Measurements from ENCODE around the gene RAB24.
A peak's percentile ranks its signal among the peaks of the same experiment; 100 is the strongest.

The RAB24 gene

DNA sequence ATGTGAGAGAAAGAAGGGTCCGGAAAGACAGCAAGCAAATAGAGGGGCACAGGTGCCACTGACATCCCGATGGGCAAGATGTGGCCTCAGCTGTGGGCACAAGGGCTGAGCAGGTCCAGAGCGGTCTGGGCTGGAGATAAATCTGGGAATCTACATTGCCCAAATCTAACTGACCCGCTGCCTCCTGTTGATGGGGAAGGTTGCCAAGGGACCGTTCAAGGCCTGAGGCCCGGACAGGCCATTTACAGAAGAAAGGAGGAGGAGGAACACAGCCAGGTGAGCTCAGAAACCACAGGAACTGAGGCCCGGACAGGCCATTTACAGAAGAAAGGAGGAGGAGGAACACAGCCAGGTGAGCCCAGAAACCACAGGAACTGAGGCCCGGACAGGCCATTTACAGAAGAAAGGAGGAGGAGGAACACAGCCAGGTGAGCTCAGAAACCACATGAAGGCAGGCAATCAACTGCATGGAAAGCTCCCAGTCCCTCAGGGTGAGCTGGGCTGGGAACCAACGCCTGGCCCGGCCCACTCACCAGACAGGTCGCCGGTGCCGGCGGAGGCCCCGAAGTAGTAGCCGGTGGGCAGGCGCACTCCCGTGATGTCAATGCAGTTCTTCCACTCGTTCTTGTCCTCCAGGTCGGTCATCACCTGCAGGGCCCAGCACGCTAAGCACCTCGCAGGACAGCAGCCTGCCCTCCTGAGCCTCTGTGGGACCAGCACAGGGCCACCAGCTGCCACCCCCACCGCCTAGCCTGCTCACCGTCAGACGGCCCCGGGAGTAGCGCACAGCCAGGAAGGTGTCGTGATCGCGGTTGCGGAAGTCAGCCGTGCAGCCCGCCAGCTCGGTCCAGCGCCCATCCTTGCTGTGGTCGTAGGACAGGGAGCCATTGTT, 33.3 kb upstream of the RAB24 start (continued):
- TF ChIP-seq ZNF70 (CRISPR knock-in tag; IDR thresholded peaks at IDR 0.05), result no peak

DNA sequence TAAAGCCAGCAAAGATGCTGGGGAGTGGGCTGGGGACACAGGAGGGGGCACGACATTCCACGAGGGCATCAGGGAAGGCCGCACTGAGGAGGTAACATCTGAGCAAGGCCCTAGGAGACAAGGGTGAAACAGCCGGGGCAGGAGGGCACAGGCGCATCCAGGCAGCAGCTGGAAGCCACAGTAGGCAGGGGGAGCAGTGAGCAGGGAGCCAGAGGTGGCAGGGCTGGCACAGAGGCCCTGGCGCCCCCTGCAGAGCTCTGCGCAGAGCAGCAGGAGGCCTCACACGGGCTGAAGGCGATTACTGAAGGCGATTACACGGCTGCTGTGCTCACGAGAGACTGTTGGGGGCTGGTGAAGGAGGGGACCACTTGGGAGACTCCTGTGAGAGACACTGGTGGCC, 32.6 kb upstream of the RAB24 start:
- ATAC-seq, result peak; percentile 90
- TF ChIP-seq ZNF8 (CRISPR knock-in tag; IDR thresholded peaks at IDR 0.05), result no peak
- TF ChIP-seq, protein P1, sequence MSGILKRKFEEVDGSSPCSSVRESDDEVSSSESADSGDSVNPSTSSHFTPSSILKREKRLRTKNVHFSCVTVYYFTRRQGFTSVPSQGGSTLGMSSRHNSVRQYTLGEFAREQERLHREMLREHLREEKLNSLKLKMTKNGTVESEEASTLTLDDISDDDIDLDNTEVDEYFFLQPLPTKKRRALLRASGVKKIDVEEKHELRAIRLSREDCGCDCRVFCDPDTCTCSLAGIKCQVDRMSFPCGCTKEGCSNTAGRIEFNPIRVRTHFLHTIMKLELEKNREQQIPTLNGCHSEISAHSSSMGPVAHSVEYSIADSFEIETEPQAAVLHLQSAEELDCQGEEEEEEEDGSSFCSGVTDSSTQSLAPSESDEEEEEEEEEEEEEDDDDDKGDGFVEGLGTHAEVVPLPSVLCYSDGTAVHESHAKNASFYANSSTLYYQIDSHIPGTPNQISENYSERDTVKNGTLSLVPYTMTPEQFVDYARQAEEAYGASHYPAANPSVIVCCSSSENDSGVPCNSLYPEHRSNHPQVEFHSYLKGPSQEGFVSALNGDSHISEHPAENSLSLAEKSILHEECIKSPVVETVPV (CRISPR knock-in tag; IDR thresholded peaks at IDR 0.05), result no peak
- TF ChIP-seq CSDC2 (CRISPR knock-in tag; IDR thresholded peaks at IDR 0.05), result no peak
- no peak for TF ChIP-seq ZNF565 (CRISPR knock-in tag; conservative IDR thresholded peaks at IDR 0.05; ENCODE audit: low read depth)
- no peak for TF ChIP-seq ISL1 (CRISPR knock-in tag; IDR thresholded peaks at IDR 0.05)
- TF ChIP-seq SNAI2 (CRISPR knock-in tag; IDR thresholded peaks at IDR 0.05), result no peak
- no peak for TF ChIP-seq GLIS3 (CRISPR knock-in tag; IDR thresholded peaks at IDR 0.05)
- TF ChIP-seq ESRRG (CRISPR knock-in tag; IDR thresholded peaks at IDR 0.05), result no peak
- TF ChIP-seq PPARA (CRISPR knock-in tag; IDR thresholded peaks at IDR 0.05; ENCODE audit: borderline replicate concordance), result no peak

DNA sequence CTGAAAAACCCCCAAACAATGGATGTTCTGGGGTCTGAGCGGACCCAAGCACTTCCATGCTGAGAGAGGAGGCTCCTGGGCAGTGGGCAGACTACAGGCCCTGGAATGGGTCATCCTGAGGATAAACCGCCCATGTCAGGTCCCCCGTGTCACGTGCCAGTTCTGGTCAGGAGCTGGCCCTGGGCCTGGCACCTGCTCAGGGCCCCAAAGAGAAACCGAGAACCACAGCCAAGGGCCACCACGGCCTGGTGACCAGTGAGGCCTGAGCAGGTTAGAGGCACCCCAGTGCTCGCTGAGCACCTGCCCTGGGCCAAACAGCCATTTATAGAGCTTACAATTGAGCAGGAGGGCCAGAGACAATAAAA, 32.2 kb upstream of the RAB24 start:
- no peak for TF ChIP-seq ARNTL (CRISPR knock-in tag; IDR thresholded peaks at IDR 0.05; ENCODE audit: borderline replicate concordance, low read depth)
- no peak for TF ChIP-seq ZC3H10 (CRISPR knock-in tag; IDR thresholded peaks at IDR 0.05)
- no peak for TF ChIP-seq ZFP30 (CRISPR knock-in tag; IDR thresholded peaks at IDR 0.05)
- TF ChIP-seq PATZ1 (CRISPR knock-in tag; IDR thresholded peaks at IDR 0.05; ENCODE audit: borderline replicate concordance), result no peak
- TF ChIP-seq, protein P1 (CRISPR knock-in tag; IDR thresholded peaks at IDR 0.05), result no peak
- no peak for TF ChIP-seq ESRRG (CRISPR knock-in tag; IDR thresholded peaks at IDR 0.05)
- TF ChIP-seq ZNF565 (CRISPR knock-in tag; conservative IDR thresholded peaks at IDR 0.05; ENCODE audit: low read depth), result no peak
- no peak for TF ChIP-seq PPARA (CRISPR knock-in tag; IDR thresholded peaks at IDR 0.05; ENCODE audit: borderline replicate concordance)
- no peak for ATAC-seq

DNA sequence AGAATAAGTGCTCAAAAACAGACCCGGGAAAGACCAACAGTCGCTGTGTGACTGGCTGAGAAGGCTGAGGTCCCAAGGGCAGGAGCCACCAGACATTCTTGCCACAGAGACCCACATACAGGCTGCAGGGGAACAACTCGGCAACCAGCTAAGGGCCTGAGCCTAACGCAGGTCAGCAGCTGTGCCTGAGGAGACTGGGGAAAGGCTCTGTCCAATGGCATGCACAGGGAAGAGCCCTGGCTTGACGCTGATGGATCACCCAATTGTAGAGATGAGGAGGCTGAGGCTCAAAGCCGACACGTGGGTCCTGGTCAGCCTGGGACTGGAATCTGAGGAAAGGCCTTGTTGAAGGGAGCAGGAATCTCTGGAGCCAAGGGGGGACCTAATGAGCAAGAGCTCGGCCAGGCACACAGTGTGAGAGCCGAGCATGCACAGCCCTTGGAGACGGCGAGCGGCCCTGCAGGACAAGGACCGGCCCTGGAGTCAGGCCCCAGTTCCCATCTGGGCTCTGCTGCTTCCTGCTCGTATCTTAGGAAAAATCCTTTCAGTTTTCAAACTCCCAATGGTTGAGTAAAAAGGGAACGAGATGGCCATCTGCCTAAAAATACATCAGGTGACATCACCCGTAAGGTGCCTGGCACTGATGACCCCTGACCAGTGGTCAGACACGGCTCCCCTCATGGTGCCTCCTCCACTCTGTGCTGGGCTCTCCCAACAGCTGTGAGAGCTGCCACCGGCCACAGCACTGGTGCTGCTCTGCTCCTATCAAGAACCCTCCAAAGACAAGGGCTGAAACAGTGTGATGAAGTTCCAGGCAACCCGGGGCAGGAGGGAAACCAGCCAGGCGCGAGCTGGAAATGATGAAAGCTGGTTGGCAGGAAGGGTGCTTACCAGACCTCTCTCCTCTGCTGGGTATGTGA, 31.5 kb upstream of the RAB24 start:
- ATAC-seq, result no peak
- no peak for TF ChIP-seq SNAI2 (CRISPR knock-in tag; IDR thresholded peaks at IDR 0.05)

- TF ChIP-seq ZNF565 (CRISPR knock-in tag; conservative IDR thresholded peaks at IDR 0.05; ENCODE audit: low read depth) (no peak), ZC3H10 (CRISPR knock-in tag; IDR thresholded peaks at IDR 0.05) (no peak), SNAI2 (CRISPR knock-in tag; IDR thresholded peaks at IDR 0.05) (no peak), PATZ1 (CRISPR knock-in tag; IDR thresholded peaks at IDR 0.05; ENCODE audit: borderline replicate concordance) (no peak), ZNF70 (CRISPR knock-in tag; IDR thresholded peaks at IDR 0.05) (no peak), BACH2 (CRISPR knock-in tag; IDR thresholded peaks at IDR 0.05; ENCODE audit: borderline replicate concordance) (no peak), ZFP3 (CRISPR knock-in tag; IDR thresholded peaks at IDR 0.05) (no peak), ISL1 (CRISPR knock-in tag; IDR thresholded peaks at IDR 0.05) (no peak), CREB5 (CRISPR knock-in tag; IDR thresholded peaks at IDR 0.05; ENCODE audit: low read depth) (no peak), ESRRG (CRISPR knock-in tag; IDR thresholded peaks at IDR 0.05) (no peak), PPARA (CRISPR knock-in tag; IDR thresholded peaks at IDR 0.05; ENCODE audit: borderline replicate concordance) (no peak)
- TF ChIP-seq, protein P1 (CRISPR knock-in tag; IDR thresholded peaks at IDR 0.05), result no peak
- no peak for ATAC-seq
These were observed 30.6 kb upstream of the RAB24 start for GRCh38 chr5:177334155-177334551.

All from SK-N-SH treated with all-trans-retinoic acid at 6 μM for 48 hours (cell line).